Measurements from ENCODE around the gene ZNF512.
"Not testable (repeated sequence)": the region's sequence is repeated elsewhere in the genome, so short reads cannot be mapped to it uniquely, and the experiment has no call there.

ZNF512 gene

DNA sequence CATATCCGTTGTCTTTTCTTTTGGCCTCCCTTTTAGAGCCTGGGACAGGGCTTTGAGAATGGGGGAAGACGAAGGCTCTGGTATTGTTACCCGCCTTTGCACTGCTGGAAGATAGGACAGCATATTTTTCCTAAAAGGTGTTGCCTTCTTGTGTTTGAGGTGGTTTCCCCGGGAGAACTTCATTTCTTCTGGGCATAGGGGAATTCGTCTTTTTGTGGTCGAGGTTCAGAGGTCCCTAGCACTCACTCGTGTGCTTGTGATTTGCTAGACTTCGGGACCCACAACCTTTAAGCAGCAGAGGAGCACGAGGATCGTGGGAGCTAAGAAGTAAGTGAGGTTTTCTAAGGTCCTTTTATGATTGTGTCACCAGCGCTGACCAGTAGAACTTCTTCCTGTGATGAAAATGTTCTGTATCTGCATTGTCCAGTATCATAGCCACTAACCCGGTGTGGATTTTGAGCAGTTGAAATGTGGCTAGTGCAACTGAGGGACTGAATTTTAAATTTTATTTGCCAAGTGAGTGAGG is 611 bp downstream of the ZNF512 start:
- DNase-seq (ENCODE audit: low spot score) = no peak

DNA sequence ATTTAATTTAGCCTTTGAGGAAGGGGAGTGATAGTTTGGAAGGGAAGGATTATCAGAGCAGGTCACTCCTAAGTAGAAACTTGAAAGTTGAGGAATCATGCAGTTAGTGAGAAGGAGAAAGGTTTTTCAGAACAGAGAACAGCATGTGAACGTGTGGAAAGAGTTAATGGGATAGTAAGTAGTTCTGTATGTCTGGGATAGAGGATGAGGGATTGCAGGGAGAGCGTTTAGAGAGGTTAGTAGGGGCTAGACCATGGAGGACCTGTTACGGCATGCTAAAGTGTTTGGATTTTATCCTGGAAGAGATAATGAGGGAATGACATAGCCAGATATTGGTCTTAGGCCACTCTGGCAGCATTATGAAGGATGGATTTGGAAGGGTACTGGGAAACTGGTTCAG is 1.8 kb downstream of the ZNF512 start:
- DNase-seq (ENCODE audit: low spot score) = no peak

DNA sequence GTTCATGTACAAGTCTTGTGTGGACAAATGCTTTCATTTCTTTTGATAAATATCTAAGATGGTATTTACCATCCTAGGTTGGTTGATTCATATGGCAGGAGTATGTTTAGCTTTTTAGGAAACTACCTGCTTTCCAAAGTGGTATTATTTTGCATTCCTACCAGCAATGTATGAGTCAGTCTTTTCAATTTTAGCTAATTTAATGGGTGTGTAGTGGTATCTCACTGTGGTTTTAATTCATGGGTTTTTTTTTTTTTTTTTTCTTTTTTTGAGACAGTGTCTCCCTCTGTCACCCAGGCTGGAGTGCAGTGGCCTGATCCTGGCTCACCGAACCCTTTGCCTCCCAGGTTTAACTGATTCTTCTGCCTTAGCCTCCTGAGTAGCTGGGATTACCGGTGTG is 4.2 kb downstream of the ZNF512 start:
- DNase-seq (ENCODE audit: low spot score) = no peak

DNA sequence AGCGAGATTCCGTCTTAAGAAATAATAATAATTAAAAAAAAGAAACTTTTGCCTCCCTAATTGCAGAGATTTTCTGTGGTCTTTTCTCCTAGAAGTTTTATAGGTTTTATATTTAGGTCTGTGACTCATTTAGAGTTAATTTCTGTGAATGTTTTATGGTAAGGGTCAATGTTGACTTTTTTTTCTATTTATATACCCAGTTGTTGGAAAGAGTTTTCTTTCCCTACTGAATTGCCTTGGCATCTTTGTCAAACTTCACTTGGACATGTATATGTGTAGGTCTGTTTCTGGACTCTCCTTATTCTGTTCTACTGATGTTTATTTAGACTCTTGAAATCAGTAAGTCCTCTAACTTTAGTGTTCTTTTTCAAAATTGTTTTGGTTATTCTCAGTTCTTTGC is 5.5 kb downstream of the ZNF512 start:
- DNase-seq (ENCODE audit: low spot score) = no peak

DNA sequence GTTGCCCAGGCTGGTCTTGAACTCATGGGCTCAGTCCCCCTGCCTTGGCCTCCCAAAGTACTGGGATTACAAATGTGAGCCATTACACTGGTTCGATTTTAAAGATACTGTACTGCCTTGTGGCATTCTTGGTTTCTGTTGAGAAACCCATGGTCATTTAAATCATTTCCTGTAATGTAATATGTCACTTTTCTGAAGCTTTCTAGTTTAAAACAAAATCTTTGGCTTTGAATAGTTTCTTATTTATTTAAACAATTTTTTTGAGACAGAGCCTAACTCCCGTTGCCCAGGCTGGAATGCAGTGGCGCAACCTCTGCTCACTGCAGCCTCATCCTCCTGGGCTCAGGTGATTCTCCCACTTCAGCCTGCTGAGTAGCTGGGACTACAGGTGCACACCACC is 8.9 kb downstream of the ZNF512 start:
- no peak for DNase-seq (ENCODE audit: low spot score)

DNA sequence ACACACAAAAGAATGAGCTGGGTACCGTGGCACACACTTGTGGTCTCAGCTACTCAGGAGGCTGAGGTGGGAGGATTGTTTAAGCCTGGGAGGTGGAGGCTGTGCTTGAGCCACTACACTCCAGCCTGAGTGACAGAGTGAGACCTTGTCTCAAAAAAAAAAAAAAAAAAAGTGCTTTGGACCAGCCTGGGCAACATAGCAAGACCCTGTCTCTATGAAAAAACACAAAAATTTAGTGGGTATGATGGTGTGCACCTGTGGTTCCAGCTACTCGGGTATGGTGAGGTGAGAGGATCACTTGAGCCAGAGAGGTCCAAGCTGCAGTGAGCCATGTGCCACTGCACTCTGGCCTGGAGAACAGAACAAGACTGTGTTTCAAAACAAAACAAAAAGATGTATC is 10.4 kb downstream of the ZNF512 start:
- DNase-seq (ENCODE audit: low spot score) = no peak

DNA sequence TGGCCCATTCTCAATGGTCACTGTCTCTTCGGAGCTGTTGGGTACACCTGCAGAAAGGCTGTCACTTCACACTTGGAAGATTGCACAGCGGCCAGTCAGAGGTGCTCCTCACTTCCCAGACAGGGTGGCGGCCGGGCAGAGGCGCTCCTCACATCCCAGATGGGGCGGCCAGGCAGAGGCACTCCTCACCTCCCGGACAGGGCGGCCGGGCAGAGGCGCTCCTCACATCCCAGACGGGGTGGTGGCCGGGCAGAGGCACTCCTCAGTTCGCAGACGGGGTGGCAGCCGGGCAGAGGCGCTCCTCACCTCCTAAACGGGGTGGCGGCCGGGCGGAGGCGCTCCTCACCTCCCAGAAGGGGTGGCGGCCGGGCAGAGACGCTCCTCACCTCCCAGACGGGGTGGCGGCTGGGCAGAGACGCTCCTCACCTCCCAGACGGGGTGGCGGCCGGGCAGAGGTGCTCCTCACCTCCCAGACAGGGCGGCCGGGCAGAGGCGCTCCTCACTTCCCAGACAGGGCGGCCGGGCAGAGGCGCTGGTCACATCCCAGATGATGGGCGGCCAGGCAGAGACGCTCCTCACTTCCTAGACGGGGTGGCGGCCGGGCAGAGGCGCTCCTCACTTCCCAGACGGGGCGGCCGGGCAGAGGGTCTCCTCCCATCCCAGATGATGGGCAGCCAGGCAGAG is 11.3 kb downstream of the ZNF512 start:
- not testable (repeated sequence) for DNase-seq (ENCODE audit: low spot score)

DNA sequence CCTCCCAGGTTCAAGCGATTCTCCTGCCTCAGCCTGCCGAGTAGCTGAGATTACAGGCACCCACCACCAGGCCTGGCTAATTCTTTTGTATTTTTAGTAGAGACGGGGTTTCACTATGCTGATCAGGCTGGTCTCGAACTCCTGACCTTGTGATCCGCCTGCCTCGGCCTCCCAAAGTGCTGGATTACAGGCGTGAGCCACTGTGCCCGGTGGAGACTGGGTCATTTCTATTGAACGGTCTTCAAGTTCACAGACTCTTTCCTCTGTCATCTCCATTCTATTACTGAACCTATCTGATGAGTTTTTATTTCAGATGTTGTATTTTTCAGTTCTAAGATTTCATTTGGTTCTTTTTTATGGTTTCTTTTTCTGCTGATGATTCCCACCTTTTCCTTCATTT is 12.6 kb downstream of the ZNF512 start:
- not testable (repeated sequence) for DNase-seq (ENCODE audit: low spot score)

DNA sequence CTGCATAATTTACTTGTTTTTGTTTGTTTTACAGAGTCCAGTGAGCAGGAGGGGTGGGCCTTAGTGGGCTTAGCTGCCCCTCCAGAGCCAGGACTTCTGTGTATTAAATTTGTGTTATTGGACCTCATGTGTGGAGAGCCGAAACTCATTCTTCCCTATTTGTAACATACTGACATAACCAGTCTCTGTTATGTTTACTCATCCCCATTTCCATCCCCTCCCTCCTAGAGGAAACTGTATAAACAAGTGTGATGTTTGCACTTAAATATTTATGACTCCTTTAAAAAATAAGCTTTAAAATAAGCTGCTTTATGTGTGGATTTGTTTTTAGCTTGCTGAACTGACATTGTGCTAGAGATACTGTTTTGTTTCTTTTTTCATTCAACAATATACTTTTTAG is 13.8 kb downstream of the ZNF512 start:
- DNase-seq (ENCODE audit: low spot score) = no peak

DNA sequence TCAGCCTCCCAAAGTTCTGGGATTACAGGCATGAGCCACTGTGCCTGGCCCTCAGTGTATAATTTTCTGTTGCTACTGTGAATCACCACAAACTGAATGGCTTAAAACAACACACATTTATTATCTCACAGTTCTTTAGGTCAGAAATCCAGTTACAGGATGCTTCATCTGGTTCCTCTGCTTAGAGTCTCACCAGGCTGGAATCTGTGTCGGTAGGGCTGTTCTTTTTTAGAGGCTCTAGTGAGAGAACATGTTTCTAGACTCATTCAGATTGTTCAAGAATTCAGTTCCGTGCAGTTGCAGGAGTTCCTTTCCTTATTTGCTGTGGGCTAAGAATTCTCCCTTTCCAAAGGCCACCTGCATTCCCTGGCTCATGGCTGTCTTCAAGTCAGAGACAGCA is 23.8 kb downstream of the ZNF512 start:
- no peak for DNase-seq (ENCODE audit: low spot score)

DNA sequence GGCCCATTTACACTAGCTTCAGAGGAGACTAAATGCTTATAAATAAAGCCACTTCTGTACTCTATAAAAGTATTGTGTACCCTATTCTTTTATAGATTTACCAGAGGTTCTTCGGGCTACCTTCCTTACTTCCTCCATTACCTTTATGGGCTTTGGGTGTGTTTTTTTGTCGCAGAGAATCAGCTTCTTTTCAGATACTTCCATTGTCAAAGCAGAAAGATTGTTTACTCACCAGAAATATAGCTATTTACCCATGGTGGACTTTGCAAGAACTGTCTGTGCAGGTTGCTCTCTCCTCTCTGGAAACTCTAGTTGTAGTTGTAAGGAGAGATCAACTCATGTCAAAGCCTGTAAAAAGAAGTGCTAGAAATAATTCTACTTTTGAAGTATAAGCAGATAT is 31.1 kb downstream of the ZNF512 start:
- DNase-seq (ENCODE audit: low spot score) = no peak

DNA sequence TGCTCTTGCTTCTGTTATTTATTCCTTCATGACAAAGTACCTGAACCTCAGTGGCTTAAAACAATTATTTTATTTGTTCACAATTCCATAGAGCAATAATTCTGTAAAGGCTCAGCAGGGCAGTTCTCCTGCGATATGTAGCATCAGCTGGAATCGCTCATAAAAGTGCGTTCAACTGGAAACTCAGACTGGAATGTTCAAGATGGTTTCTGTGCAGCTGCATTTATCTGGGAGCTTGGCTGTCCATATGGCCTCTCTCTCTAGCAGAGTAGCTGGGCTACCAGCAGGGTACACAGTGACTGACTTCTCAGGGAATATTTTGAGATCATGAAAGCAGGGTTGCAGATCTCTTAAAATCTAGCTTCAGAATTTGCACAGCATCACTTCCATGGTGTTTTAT is 32.5 kb downstream of the ZNF512 start:
- DNase-seq (ENCODE audit: low spot score) = no peak

DNA sequence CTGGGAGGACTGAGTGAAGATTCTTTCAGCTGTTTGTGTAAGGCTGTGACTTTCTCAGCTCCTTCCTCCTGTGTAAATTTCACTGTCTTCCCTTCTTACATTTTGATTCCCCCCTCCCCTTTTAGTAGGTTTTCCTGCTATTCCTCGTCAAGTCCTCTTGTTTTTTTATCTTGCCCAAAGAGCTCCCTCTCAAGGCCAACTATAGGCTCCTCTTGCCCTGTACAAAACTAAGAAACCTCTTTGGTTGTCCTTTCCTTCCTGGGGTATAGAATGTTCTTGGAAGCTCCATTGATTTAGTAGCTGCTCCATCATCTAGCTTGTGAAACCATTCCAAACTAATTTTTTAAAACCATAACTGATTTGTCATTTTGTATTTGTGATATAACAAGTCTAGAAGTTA is 38.7 kb downstream of the ZNF512 start:
- DNase-seq (ENCODE audit: low spot score) = no peak

DNA sequence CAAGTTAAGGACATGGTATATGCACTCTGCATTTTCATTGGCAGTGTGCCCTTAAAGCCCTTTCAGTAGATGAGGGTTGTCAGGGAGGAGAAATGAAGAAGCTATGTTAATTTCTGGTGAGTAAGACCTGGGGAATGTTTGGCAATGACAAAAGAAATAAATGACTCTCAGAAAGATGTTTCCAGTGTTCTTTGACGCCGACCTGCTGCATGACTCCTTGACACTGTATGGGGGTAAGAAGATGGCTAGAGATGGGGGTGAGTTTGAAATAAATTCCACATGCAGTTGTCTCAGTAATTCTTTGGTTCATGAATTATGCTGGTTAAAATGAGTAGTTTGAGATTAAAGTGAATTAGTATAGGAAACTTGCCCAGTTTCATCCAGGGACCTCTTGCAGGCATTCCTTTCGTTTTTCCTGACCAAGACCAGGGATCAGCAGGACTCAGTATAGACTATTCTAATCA is 40.1 kb downstream of the ZNF512 start:
- no peak for DNase-seq (ENCODE audit: low spot score)

DNA sequence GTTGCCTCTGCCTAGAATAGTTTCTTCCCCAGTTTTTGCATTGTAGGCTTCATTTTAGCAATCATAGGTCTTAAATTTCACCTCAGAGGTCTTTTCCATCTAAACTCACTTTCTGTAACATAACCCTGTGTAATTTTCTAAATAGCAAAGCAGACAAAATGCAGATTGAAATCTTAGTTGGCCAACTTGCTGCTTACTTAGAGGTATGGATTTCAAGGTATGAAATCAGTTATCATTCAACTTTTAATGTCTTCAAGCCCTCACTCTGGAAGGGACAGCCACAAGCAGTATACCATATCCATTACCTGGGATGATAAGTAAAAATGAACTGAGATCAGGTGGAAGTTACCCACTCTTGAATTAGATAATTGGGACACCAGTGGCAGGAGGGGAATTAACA is 42.1 kb downstream of the ZNF512 start:
- DNase-seq (ENCODE audit: low spot score) = no peak

DNA sequence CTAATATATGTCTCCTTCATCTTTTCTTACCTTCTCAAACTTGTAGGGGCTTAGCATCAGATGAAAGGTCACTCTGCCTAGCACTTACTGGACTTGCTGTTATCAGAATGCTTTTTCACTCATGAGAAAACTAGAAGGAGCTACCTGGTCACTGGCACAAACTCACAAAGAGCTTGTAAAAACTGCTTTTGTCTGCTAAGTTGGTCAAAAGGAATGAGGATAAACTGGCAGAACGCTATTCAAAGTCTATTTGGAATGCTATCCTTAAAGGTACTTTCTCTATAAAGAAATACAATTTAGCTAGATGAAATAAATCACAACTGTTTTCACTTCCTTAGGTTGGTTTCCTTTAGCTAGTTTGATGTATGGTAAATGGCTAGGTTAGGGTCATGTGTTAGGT is 43.5 kb downstream of the ZNF512 start:
- not testable (repeated sequence) for DNase-seq (ENCODE audit: low spot score)

DNA sequence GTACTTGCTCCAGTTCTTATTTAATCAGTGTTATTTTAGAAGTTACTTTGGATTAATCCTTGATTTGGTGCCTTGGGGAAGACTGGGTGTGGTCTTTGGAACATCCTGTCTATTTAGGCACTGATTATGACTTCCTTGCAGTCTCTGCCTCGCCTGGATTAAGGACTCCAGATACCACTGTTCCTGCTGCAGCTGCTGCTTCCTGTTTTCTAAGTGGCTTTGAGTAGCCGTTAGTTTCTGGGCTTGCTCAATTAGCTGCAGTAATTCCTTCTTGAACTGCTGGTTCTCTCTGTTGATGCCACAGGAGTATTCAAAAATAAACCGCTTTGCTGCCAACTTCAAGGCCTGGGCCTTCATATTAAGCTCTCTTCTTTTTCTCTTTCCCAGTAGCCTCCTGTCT is 44.1 kb downstream of the ZNF512 start:
- DNase-seq (ENCODE audit: low spot score) = not testable (repeated sequence)

DNA sequence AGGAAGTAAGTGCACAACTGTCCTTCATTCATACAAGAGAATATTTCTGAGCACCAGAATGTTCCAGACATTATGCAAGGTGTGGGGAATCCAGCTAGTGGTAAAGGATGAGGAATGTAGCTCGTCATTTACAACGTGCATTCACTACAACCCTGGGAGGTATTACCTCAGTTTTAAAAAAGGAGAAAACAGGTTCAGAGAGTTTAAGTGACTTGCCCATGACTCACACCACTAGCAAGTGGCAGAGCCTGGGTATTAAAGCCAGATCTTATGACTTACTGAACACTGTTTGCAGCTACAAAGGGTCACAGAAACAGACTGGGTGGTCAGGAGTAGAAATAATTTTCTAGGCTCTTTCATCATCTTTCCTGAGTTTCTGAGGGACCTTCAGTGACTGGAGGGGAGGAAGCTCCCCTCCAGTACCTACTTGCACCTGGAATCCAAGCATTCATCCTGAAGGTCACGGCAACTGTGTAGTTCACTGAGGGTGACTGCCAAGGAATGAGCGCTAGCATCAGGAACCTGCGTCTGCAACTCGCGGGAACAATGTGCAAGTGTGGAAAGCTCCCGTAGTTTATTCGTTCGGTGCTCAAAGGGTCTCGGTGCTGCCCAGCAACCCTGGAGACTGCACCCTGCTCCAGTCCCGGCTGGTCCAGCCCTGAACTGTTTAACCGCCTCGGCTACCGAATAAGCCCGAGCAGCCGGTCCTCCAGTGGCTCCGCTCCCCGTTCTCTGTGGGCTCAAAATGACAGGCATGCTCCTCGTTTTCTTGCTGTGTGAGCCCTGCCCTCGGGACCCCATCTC is 45.3 kb downstream of the ZNF512 start:
- DNase-seq (ENCODE audit: low spot score) = peak; percentile 12

DNA sequence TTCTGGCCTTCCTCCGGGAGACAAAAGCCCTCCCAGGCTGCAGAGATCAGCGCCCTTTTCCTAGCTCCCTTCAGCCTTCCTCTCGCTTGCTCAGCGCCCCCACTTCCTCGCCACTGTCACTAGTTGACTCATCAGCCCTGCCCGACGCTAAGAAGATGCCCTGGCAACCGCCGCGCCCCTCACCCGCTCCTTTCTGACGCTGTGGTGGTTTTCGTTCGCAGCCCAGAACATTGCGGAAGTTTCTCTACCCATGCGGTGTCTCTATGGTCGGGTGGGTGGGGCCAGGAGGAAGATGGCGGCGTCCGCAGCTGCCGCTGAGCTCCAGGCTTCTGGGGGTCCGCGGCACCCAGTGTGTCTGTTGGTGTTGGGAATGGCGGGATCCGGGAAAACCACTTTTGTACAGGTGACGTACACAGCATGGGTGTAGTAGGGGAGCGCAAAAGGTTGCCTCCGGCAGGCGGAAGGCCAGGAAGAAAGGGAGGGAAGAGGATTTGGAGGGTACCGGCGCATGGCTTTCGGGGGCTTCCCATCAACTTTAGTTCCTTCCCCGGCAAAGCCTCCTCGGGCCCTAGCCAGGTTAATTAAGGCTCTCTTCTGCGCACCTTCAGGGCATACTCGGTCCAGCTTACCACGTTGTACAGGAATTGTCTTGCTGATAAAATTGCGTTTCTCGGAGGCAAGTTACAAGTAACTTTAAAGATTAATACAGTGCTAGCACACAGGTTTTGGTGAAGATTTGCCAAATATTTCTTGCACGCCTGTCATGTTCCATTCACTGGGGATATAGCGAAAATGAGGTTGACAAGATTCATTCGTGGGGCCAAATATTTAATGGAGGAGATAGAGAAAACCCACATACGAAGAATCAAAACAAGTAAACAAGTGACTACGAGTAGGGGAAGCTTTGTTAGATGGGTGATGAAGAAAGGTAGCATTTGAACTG is 46.2 kb downstream of the ZNF512 start, which contains the start of the genes CCDC121 and GPN1:
CCDC121 (minus strand) TSS at position 246 of the 943 bp plus-strand sequence. CDS start 1,213 bp downstream, outside the sequence.
GPN1 (plus strand) TSS at position 284 of the 943 bp plus-strand sequence; CDS start at position 293, 9 bp downstream.
- peak; percentile 96 for DNase-seq (ENCODE audit: low spot score)

DNA sequence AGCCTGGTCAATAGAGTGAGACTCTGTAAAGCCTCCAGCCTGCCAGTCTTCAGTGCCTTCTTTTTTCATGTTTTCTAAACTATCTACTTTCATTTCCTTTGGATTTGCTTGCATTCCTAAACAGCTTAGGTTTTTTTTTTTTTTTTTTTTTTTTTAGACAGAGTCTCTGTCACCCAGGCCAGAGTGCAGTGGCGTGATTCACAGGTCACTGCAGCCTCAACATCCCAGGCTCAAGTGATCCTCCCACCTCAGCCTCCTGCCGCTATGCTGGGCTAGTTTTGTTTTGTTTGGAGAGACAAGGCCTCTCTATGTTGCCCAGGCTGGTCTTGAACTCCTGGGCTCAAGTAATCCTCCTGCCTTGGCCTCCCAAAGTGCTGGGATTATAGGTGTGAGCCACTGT is 47.4 kb downstream of the ZNF512 start:
- DNase-seq (ENCODE audit: low spot score) = not testable (repeated sequence)

DNA sequence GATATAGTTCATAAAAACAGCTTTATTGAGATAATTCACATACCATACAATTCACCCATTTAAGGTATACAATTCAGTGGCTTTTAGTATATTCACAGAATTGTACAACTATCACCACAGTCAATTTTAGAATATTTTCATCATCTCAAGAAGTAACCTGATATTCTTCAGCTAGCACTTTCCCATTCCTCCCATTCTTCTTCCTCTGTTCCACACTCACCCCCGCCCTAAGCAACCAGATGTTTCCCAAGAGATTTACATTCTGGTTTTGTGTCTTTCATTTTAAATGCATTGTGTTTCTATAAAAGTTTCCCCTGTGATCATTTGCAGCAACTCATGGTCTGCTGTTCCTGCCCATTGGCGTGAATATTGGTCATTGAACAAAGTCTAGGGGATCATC is 51.4 kb downstream of the ZNF512 start:
- DNase-seq (ENCODE audit: low spot score) = no peak

DNA sequence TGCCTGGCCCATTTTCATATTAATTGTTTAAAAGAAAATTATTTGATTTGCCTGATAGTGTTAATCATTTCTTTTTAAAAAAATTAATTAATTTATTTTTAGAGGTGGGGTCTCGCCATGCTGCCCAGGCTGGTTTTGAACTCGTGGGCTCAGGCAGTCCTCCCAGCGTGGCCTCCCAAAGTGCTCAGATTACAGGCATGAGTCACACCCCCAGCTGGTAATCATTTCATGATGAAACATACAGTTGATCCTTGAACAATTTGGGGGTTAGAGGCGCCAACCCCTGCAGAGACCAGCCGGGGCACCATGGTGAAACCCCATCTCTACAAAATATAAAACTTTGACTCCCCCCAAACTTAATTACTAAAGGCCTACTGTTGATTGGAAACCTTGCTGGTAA is 53.9 kb downstream of the ZNF512 start:
- DNase-seq (ENCODE audit: low spot score) = no peak
